ENCODE measurements around the gene EIF1B. TPM values are rescaled to one million over a fixed set of nuclear protein-coding genes. Genes with fewer than 3 reads are reported as not detected.

The EIF1B gene
- total RNA-seq, 2 donors from 2014 or later: 67.4 to 83.8 TPM

GRCh38 chr3:40265181-40265580, 44.3 kb upstream of the EIF1B start:
- Histone ChIP-seq H3K4me1 (ENCODE audit: control insufficient read depth, insufficient read depth, low read length) (no peaks in the 10 kb centered on the region), H3K4me3 (ENCODE audit: low read length) (no peak overlapping the region), H3K27me3 (ENCODE audit: control insufficient read depth, insufficient read depth, low read length, poor library complexity, severe bottlenecking) (no peaks in the 10 kb centered on the region), H3K36me3 (ENCODE audit: control insufficient read depth, insufficient read depth, low read length) (no peaks in the 10 kb centered on the region), H3K9ac (ENCODE audit: extremely low read depth, low read length, poor library complexity, severe bottlenecking) (no peak overlapping the region), H3K9me3 (ENCODE audit: control insufficient read depth, low read length) (no peaks in the 10 kb centered on the region), H3K27ac (ENCODE audit: low read depth, low read length) (no peak overlapping the region)
- Mint-ChIP-seq H3K9me3 (peaks cover 5% of the 10 kb centered on the region), H3K4me1 (peaks cover 6% of the 10 kb centered on the region), H3K27me3 (ENCODE audit: insufficient read depth) (no peaks in the 10 kb centered on the region), H3K36me3 (ENCODE audit: low read depth) (peaks cover 1% of the 10 kb centered on the region), H3K4me3 (no peak overlapping the region), H3K27ac (no peak overlapping the region)
- DNase-seq: no peak
- TF ChIP-seq, protein P1, sequence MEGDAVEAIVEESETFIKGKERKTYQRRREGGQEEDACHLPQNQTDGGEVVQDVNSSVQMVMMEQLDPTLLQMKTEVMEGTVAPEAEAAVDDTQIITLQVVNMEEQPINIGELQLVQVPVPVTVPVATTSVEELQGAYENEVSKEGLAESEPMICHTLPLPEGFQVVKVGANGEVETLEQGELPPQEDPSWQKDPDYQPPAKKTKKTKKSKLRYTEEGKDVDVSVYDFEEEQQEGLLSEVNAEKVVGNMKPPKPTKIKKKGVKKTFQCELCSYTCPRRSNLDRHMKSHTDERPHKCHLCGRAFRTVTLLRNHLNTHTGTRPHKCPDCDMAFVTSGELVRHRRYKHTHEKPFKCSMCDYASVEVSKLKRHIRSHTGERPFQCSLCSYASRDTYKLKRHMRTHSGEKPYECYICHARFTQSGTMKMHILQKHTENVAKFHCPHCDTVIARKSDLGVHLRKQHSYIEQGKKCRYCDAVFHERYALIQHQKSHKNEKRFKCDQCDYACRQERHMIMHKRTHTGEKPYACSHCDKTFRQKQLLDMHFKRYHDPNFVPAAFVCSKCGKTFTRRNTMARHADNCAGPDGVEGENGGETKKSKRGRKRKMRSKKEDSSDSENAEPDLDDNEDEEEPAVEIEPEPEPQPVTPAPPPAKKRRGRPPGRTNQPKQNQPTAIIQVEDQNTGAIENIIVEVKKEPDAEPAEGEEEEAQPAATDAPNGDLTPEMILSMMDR (conservative IDR thresholded peaks at IDR 0.05): no peak

- Mint-ChIP-seq H3K27ac (no peak overlapping the region), H3K4me1 (peaks cover 6% of the 10 kb centered on the region), H3K36me3 (ENCODE audit: low read depth) (peaks cover 3% of the 10 kb centered on the region), H3K4me3 (no peak overlapping the region), H3K27me3 (ENCODE audit: insufficient read depth) (no peaks in the 10 kb centered on the region), H3K9me3 (peaks cover 12% of the 10 kb centered on the region)
- TF ChIP-seq, protein P1 (conservative IDR thresholded peaks at IDR 0.05): no peak
- Histone ChIP-seq H3K4me3 (ENCODE audit: low read length) (no peak overlapping the region), H3K36me3 (ENCODE audit: control insufficient read depth, insufficient read depth, low read length) (no peaks in the 10 kb centered on the region), H3K9me3 (ENCODE audit: control insufficient read depth, low read length) (no peaks in the 10 kb centered on the region), H3K27ac (ENCODE audit: low read depth, low read length) (peak overlapping the region; percentile 25), H3K27me3 (ENCODE audit: control insufficient read depth, insufficient read depth, low read length, poor library complexity, severe bottlenecking) (no peaks in the 10 kb centered on the region), H3K4me1 (ENCODE audit: control insufficient read depth, insufficient read depth, low read length) (no peaks in the 10 kb centered on the region), H3K9ac (ENCODE audit: extremely low read depth, low read length, poor library complexity, severe bottlenecking) (no peak overlapping the region)
- WGBS, 2 experiments (ENCODE audit: insufficient coverage in 1 of 2, insufficient read length in 1 of 2): 88% methylated on average over 2 to 4 of the region's 4 CpGs
- peak; percentile 21 for DNase-seq
Measured at GRCh38 chr3:40267937-40268724, 41.4 kb upstream of the EIF1B start.

GRCh38 chr3:40268802-40269524, 40.5 kb upstream of the EIF1B start:
- Mint-ChIP-seq H3K27ac (no peak overlapping the region), H3K27me3 (ENCODE audit: insufficient read depth) (peaks cover 2% of the 10 kb centered on the region)
- DNase-seq: no peak

More at GRCh38 chr3:40268802-40269524, 40.5 kb upstream of the EIF1B start:
- Histone ChIP-seq H3K9ac (ENCODE audit: extremely low read depth, low read length, poor library complexity, severe bottlenecking) (no peak overlapping the region), H3K4me1 (ENCODE audit: control insufficient read depth, insufficient read depth, low read length) (no peaks in the 10 kb centered on the region), H3K27me3 (ENCODE audit: control insufficient read depth, insufficient read depth, low read length, poor library complexity, severe bottlenecking) (no peaks in the 10 kb centered on the region), H3K36me3 (ENCODE audit: control insufficient read depth, insufficient read depth, low read length) (no peaks in the 10 kb centered on the region), H3K27ac (ENCODE audit: low read depth, low read length) (peak overlapping the region; percentile 62), H3K4me3 (ENCODE audit: low read length) (no peak overlapping the region), H3K9me3 (ENCODE audit: control insufficient read depth, low read length) (no peaks in the 10 kb centered on the region)
- Mint-ChIP-seq H3K9me3 (peaks cover 12% of the 10 kb centered on the region), H3K36me3 (ENCODE audit: low read depth) (peaks cover 3% of the 10 kb centered on the region), H3K4me1 (peaks cover 6% of the 10 kb centered on the region), H3K4me3 (no peak overlapping the region)
- 79 to 86% methylated on average over 2 of the region's 2 CpGs for WGBS, 2 experiments (ENCODE audit: insufficient coverage in 1 of 2, insufficient read length in 1 of 2)
- TF ChIP-seq, protein P1 (conservative IDR thresholded peaks at IDR 0.05): no peak
